ENCODE results near the gene STRN3. TPM values are rescaled to one million over a fixed set of nuclear protein-coding genes. Genes with fewer than 3 reads are reported as not detected.

STRN3 gene
- total and polyA plus RNA-seq, 2 of the 8 experiments (the other 6 are each of a cell fraction or from before 2014, with no cell fraction given) = 8.7 to 38.1 TPM

GRCh38 chr14:30977752-30978151, 48.4 kb downstream of the STRN3 start:
- Histone ChIP-seq H3K4ac (replicated peaks; ENCODE audit: insufficient read length, low read depth, low read length) (no peak overlapping the region), H3K27me3 (replicated peaks in 1 of 4; ENCODE audit: control insufficient read depth in 3 of 4, extremely low read depth in 1 of 4, insufficient read depth in 3 of 4, low read length in 3 of 4) (no peaks in the 10 kb centered on the region), H3K23me2 (ENCODE audit: low read depth, low read length) (no peaks in the 10 kb centered on the region), H3K4me3 (ENCODE audit: extremely low read depth in 1 of 4, insufficient read depth in 2 of 4, low read depth in 3 of 4, low read length in 4 of 4) (no peak overlapping the region), H2BK20ac (ENCODE audit: low read length) (no peak overlapping the region), H3K56ac (replicated peaks; ENCODE audit: insufficient read length, low read depth, low read length) (no peak overlapping the region), H3K79me2 (ENCODE audit: control insufficient read depth in 1 of 2, insufficient read depth in 2 of 2, low read length in 2 of 2) (peaks cover 5 to 91% of the 10 kb centered on the region in 2 experiments), H3K79me1 (ENCODE audit: low read depth, low read length) (no peaks in the 10 kb centered on the region), H2BK120ac (replicated peaks; ENCODE audit: low read depth, low read length) (no peak overlapping the region), H4K20me1 (replicated peaks in 1 of 2; ENCODE audit: control insufficient read depth in 1 of 2, insufficient read depth in 2 of 2, low read length in 2 of 2) (peaks cover 4 to 8% of the 10 kb centered on the region in 2 experiments), H3K9me3 (ENCODE audit: insufficient read depth in 2 of 2, low read depth in 1 of 2, low read length in 1 of 2) (no peaks in the 10 kb centered on the region), H4K8ac (ENCODE audit: extremely low read depth, insufficient read depth, low read length) (no peak overlapping the region), H2BK12ac (ENCODE audit: low read depth, low read length) (no peak overlapping the region), H3K36me3 (ENCODE audit: control insufficient read depth in 2 of 4, insufficient read depth in 4 of 4, low read length in 3 of 4) (no peaks in the 10 kb centered on the region), H3K9ac (replicated peaks in 1 of 4; ENCODE audit: extremely low read depth in 1 of 4, low read depth in 3 of 4, low read length in 3 of 4) (no peak overlapping the region), H3K27ac (ENCODE audit: low read depth, low read length) (no peak overlapping the region), H4K91ac (replicated peaks; ENCODE audit: insufficient read length, low read length) (no peak overlapping the region), H3K4me2 (ENCODE audit: insufficient read depth in 1 of 2, low read depth in 2 of 2, low read length in 2 of 2) (no peak overlapping the region), H2AK5ac (ENCODE audit: low read depth, low read length) (no peak overlapping the region), H4K5ac (ENCODE audit: insufficient read length, low read depth, low read length) (no peak overlapping the region), H3K14ac (ENCODE audit: insufficient read length) (no peak overlapping the region), H2BK15ac (ENCODE audit: low read length) (no peak overlapping the region), H3K23ac (ENCODE audit: insufficient read length) (no peak overlapping the region), H2BK5ac (ENCODE audit: low read depth, low read length) (no peak overlapping the region), H2AFZ (ENCODE audit: low read length) (no peak overlapping the region), H3K18ac (ENCODE audit: extremely low read depth, low read length) (no peak overlapping the region), H3K4me1 (replicated peaks in 1 of 4; ENCODE audit: control insufficient read depth in 3 of 4, insufficient read depth in 4 of 4, low read length in 3 of 4) (no peaks in the 10 kb centered on the region)
- ChIA-PET POLR2A (ENCODE audit: partially characterized antibody) (no interaction called here), CTCF (ENCODE audit: partially characterized antibody) (interaction anchor here (1.7 to 3.5 kb wide), 2 partner anchors 105 to 109 kb away, joined by 4 to 18 read pairs; no protein-coding TSS in a partner anchor)
- no peak for DNase-seq (ENCODE audit: low read depth in 1 of 2, low spot score in 2 of 2)
- WGBS, 2 experiments (ENCODE audit: extremely low coverage in 1 of 2, insufficient coverage in 1 of 2, insufficient read length in 1 of 2, insufficient replicate concordance in 2 of 2, low coverage in 1 of 2, low lambda C conversion rate in 2 of 2, missing lambda C conversion rate in 1 of 2) = 92% methylated on average over 1 of the region's 2 CpGs; no CpG with 5 or more reads in 1 of the 2 experiments
- no peak for TF ChIP-seq TAF1 (IDR thresholded peaks at IDR 0.05; ENCODE audit: low read depth, low read length)
- no peak for TF ChIP-seq SIRT6 (IDR thresholded peaks at IDR 0.05; ENCODE audit: low read length)
- no peak for TF ChIP-seq YY1 (IDR thresholded peaks at IDR 0.05; ENCODE audit: low read depth, low read length)
- no peak for TF ChIP-seq ASH2L (IDR thresholded peaks at IDR 0.05; ENCODE audit: low read length)
- no peak for TF ChIP-seq MAFK (IDR thresholded peaks at IDR 0.05; ENCODE audit: low read depth, low read length)
- no peak for TF ChIP-seq JUN (IDR thresholded peaks at IDR 0.05; ENCODE audit: low read depth, low read length)
- no peak for TF ChIP-seq POLR2AphosphoS5 (IDR thresholded peaks at IDR 0.05; ENCODE audit: low read depth, low read length)
- no peak for FAIRE-seq

Measured in H1 (cell line).